NCI-H510A (cell line): ENCODE results near the gene ZNF497.
"Not testable (repeated sequence)": the region's sequence is repeated elsewhere in the genome, so short reads cannot be mapped to it uniquely, and the experiment has no call there.

Source experiments
- DNase-seq: peaks from one replicate; lab custom pipeline; 2025; lab: John Stamatoyannopoulos, UW

ZNF497 gene

GRCh38 chr19:58362272-58362994 lies at the start of gene ZNF497:
ZNF497 (minus strand) TSS chr19:58362751; CDS start chr19:58357635, 5,116 bp downstream.
- DNase-seq = peak; percentile 92

- DNase-seq = no peak
Observed at GRCh38 chr19:58409010-58409790, 46.6 kb upstream of the ZNF497 start.

- peak; percentile 86 for DNase-seq
Observed at GRCh38 chr19:58408152-58409009, 45.8 kb upstream of the ZNF497 start, which contains the start of gene ZNF584. ZNF584 (plus strand) TSS chr19:58408649; CDS start chr19:58409148, 499 bp downstream.

GRCh38 chr19:58407658-58408151 lies 45.2 kb upstream of the ZNF497 start:
- no peak for DNase-seq

GRCh38 chr19:58406818-58407657 lies 44.5 kb upstream of the ZNF497 start:
- DNase-seq = no peak

GRCh38 chr19:58403920-58404478 lies 41.4 kb upstream of the ZNF497 start:
- not testable (repeated sequence) for DNase-seq

- DNase-seq = no peak
Observed at GRCh38 chr19:58401840-58402421, 39.4 kb upstream of the ZNF497 start.

GRCh38 chr19:58400916-58401839 lies 38.6 kb upstream of the ZNF497 start:
- peak; percentile 98 for DNase-seq

GRCh38 chr19:58400316-58400915 lies 37.9 kb upstream of the ZNF497 start:
- DNase-seq = no peak

GRCh38 chr19:58399903-58400302 lies 37.4 kb upstream of the ZNF497 start:
- DNase-seq = no peak

GRCh38 chr19:58398545-58398944 lies 36.0 kb upstream of the ZNF497 start:
- no peak for DNase-seq

GRCh38 chr19:58398087-58398486 lies 35.5 kb upstream of the ZNF497 start:
- no peak for DNase-seq

GRCh38 chr19:58397533-58398037 lies 35.0 kb upstream of the ZNF497 start:
- DNase-seq = no peak

GRCh38 chr19:58396691-58397532 lies 34.4 kb upstream of the ZNF497 start:
- DNase-seq = no peak

- no peak for DNase-seq
Observed at GRCh38 chr19:58395979-58396627, 33.6 kb upstream of the ZNF497 start.

GRCh38 chr19:58395220-58395978 lies 32.8 kb upstream of the ZNF497 start, which contains the start of gene RNF225:
RNF225 (plus strand) TSS chr19:58395656; CDS start chr19:58396090, 434 bp downstream.
- DNase-seq = no peak
